ENCODE data around the gene RNF13.
A peak's percentile ranks its signal among the peaks of the same experiment; 100 is the strongest.

The RNF13 gene, protein sequence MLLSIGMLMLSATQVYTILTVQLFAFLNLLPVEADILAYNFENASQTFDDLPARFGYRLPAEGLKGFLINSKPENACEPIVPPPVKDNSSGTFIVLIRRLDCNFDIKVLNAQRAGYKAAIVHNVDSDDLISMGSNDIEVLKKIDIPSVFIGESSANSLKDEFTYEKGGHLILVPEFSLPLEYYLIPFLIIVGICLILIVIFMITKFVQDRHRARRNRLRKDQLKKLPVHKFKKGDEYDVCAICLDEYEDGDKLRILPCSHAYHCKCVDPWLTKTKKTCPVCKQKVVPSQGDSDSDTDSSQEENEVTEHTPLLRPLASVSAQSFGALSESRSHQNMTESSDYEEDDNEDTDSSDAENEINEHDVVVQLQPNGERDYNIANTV

DNA sequence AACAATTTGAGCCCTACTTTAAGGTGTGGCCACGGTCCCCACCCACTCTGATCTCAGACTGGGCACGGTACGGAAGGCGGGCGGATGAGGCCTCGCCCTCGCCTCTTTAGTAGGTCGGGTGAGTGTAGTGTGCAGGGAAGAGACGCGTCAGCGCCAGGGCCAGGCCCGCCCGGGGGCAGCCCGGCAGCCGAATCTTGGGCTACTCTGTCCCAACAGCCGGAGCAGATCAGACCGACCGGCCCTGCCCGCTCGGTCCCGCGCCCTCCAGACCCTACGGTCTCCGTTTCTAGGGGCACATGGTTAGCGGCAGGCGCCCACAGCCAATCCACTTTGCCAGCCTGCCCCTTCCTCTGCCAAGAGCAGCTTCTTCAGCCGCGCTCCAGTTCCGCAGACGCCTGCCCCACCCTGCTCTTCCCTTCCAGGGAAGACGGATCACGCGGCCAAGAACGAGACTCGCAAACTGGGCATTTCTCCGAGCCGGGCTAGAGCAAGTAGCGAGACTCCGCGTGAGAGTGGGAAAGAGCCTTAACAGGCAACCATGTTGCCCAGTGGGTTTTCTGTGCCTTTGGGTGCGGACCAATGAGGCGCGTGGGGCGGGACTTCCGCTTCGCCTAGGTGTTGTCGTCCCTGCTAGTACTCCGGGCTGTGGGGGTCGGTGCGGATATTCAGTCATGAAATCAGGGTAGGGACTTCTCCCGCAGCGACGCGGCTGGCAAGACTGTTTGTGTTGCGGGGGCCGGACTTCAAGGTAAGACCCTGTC is at the start of gene RNF13:
Gene RNF13 (plus strand): TSS at position 610 of the 761 bp plus-strand sequence. CDS start 32,812 bp downstream, outside the sequence.
- TF ChIP-seq, protein P1, sequence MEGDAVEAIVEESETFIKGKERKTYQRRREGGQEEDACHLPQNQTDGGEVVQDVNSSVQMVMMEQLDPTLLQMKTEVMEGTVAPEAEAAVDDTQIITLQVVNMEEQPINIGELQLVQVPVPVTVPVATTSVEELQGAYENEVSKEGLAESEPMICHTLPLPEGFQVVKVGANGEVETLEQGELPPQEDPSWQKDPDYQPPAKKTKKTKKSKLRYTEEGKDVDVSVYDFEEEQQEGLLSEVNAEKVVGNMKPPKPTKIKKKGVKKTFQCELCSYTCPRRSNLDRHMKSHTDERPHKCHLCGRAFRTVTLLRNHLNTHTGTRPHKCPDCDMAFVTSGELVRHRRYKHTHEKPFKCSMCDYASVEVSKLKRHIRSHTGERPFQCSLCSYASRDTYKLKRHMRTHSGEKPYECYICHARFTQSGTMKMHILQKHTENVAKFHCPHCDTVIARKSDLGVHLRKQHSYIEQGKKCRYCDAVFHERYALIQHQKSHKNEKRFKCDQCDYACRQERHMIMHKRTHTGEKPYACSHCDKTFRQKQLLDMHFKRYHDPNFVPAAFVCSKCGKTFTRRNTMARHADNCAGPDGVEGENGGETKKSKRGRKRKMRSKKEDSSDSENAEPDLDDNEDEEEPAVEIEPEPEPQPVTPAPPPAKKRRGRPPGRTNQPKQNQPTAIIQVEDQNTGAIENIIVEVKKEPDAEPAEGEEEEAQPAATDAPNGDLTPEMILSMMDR (IDR thresholded peaks at IDR 0.05; ENCODE audit: low read depth, low read length), result no peak
- H3K4me3 ChIP-seq (ENCODE audit: low read depth, low read length), result peak within 1 kb of the TSS; percentile 85

DNA sequence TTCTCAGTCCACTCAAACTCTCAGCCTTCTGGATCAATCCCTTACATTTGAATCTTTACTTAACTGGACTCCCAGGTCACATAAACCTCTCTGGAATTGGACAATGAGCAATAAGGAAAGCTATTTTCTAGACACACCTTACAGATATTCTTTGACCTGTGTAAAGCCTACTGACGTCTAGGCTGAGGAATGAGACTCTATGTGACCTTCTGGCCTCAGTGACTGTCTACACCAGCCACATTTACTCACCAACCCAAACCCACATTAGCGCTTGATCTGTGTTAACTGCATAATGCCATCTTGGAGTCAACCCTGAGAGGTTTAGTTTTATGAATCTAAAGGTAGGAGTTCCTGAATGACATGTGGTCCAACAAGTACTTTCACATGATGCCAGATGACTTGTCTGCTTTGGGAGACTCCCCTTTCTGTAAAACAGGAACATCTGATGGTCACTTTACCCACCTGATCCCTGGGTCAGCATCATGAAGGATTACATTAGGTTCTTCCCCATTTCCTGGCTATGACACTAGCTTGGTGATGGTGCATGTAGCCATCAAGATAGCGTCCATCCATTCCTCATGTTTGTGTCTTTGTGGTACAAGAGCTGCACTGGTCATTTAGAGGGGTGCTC is 49.3 kb upstream of the RNF13 start:
- TF ChIP-seq, protein P1 (IDR thresholded peaks at IDR 0.05; ENCODE audit: low read depth, low read length), result no peak
- no peak overlapping the region for H3K4me3 ChIP-seq (ENCODE audit: low read depth, low read length)

DNA sequence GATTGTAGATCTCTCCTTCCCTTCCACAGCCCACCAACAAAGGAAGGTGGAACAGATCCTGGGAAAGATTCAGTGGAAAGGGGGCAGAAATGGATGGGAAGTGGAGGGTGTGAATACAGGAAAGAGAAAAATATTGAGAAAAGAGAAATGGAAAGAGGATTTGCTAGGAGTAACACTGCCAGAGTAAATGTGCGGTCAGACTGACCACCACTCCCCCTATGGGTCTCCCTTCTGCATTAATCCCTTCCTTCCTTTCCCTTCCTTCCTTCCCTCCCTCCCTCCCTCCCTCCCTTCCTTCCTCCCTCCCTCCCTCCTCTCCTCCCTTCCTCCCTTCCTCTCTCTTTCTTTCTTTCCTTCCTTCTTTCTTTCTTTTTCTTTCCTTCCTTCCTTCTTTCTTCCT is 48.7 kb upstream of the RNF13 start:
- TF ChIP-seq, protein P1 (IDR thresholded peaks at IDR 0.05; ENCODE audit: low read depth, low read length), result no peak
- no peak overlapping the region for H3K4me3 ChIP-seq (ENCODE audit: low read depth, low read length)

DNA sequence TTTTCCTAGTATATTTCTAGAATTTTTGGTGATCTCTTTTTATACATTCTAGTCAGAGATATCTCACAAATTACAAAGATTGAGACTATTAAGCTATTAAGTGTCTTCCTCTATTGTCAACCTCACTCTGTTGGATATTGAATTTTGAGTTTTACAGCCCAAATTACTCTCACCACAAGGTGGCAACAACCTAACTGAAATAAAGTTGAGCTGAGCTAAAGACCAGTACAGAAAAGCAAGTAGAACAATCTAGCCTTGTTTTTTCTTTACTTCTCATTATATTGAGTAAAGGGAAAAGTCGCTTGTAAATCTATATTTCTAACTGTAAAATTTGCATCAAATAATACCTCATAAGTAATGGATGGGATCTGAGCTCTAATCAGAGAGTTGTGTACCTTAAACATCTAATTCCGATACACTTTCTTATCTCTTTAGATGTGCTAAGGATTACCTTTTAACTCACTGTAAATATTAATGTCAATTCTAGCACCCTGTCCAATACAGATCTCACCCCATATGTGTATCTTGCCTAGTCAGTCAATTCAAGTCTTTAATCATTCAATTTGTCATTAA is 47.2 kb upstream of the RNF13 start:
- TF ChIP-seq, protein P1 (IDR thresholded peaks at IDR 0.05; ENCODE audit: low read depth, low read length), result peak; percentile 36; the same call in 1 of the 2 replicates
- H3K4me3 ChIP-seq (ENCODE audit: low read depth, low read length), result no peak overlapping the region

DNA sequence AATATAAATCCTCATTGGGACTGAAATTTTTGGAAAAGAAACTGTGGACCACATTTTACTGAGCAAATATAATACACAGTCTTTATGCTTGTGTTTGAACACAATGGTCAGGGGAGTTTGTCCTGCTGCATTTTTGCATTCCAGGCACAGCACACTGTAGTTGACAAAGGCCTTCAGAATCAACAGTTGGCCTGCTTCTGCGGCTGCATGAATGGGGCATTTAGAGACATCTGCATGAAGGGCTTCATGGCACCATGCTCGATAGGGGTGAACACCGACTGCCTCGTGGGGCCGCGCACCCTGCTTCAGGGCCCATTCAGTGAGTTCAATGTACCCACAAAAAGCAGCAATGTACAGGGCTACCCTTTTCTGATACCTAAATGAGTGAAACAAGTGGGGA is 45.3 kb upstream of the RNF13 start:
- TF ChIP-seq, protein P1 (IDR thresholded peaks at IDR 0.05; ENCODE audit: low read depth, low read length), result no peak
- H3K4me3 ChIP-seq (ENCODE audit: low read depth, low read length), result no peak overlapping the region

DNA sequence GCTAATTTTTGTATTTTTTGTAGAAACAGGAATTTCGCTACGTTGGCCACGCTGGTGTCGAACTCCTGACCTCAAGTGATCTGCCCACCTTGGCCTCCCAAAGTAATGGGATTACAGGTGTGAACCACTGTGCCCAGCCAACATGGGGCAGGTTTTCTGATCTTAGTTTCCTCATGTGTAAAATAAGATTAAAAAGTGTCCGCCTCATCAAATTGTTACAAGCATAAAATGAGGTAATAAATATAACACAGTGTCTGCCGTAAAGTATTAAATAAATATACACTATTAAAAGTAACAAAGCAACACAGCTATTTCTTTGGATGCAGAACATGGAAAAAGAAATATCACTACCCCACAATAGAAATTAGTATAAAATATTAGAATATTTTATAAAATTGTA is 44.3 kb upstream of the RNF13 start:
- H3K4me3 ChIP-seq (ENCODE audit: low read depth, low read length), result no peak overlapping the region
- TF ChIP-seq, protein P1 (IDR thresholded peaks at IDR 0.05; ENCODE audit: low read depth, low read length), result no peak
